HG02981 (cell line): ENCODE results near the gene LONRF3.
"Not testable (repeated sequence)": the region's sequence is repeated elsewhere in the genome, so short reads cannot be mapped to it uniquely, and the experiment has no call there.

Source experiments
- ATAC-seq: cut with Tn5 transposase; IDR thresholded peaks from one replicate; pipeline ENCODE4 v1.9.1; 2021; ENCODE audit warnings: mild to moderate bottlenecking, moderate library complexity; ENCODE audit not compliant: unreplicated experiment

Gene LONRF3

GRCh38 chrX:119029656-119030055 is 55.2 kb downstream of the LONRF3 start:
- not testable (repeated sequence) for ATAC-seq

- no peak for ATAC-seq
These were observed 56.6 kb downstream of the LONRF3 start for GRCh38 chrX:119030990-119031389.

DNA sequence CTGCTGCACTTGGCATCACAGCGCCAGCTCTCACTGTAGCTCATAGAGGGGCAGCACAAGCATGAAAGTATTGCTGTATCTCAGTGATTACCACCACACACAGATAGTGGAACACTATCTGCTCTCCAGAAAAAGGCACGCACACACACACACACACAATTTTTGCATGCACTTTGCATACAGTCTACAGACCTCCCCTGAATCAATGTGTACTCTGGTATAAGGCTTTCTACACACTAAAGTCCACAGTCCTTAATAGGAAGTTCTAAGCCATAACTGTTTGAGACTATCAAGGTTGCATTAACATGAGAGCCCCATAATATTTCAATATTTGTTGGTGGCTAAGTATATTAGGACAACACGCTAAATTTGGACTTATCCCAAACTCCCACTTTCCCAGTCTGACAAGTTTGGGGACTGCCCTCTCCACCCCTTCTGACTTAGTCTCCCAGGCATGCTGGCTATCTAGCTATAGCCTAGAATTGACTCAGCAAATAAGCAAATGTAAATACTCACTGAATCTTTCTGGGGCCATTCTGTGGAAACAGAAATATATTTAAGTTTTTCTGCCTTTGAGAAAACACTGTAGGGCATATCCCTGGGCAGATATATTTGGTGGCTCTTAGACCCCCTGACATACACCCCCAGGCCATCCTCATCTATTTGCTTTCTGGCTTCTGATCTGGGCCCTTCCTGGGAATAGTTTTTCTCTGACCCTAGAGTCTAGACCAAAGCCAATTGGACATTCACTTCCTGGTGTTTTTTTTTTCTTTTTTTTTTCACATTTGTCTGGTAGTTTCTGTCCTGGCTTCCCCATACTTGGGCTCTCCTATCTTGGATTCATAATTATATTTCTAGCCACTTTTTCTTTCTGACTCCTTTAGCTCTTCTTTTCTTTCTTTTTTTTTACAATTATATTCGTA is 62.0 kb downstream of the LONRF3 start:
- ATAC-seq = no peak

GRCh38 chrX:119040432-119040831 is 66.0 kb downstream of the LONRF3 start:
- ATAC-seq = no peak

DNA sequence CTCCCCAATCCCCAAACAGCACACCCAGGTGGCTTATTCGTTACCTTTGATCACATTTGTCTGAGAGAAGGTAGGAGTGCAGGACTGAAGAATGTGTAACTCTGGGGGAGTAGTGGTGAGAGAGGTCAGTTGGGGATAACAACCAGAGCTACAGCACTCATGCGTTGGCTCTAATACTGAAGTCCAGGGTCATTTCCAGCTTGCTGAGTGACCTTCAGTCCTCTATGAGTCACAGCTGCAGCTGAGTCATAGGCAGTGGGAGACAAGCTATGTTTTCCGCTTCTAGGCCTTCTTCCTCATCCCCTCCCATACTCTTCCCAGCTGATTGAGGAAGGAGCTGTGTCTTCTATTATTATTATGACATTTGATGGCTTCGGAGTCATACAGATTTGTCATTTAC is 66.8 kb downstream of the LONRF3 start:
- ATAC-seq = no peak

DNA sequence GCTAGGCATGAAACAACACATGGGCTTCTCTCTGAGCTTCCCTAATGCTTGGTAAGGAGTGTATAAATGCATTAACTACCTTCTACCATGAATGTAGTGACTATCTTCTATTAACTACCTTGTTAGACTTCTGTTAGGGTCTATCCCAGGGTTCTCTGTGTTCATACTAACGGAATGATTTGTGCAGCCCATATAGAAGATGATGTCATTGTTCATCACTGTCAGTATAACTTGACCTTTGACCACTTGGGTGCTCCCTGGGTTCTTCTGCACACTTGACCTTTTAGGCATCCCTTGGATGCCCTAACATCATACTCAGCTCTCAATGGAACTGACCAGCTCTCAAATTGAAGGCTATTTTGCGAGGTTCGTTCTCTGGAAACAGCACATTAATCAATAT is 67.6 kb downstream of the LONRF3 start:
- no peak for ATAC-seq

DNA sequence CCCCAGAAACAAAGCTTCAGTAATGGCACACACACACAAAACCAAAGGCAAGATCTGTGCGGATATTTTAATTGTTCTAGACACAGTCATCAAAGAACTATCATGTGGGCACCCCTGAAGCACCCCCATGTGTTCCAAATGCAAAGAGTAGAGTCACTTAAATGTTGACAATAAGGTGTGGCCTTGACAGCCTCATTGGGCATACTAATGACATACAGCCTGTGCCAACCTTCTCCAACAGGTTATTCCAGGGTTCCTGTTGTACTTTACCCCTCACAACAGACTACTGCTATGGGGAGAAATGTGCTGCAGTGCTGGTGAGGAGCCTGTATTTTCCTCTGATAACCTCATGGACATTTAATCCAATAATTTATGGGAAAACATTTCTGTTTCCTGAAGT is 68.6 kb downstream of the LONRF3 start:
- ATAC-seq = no peak

DNA sequence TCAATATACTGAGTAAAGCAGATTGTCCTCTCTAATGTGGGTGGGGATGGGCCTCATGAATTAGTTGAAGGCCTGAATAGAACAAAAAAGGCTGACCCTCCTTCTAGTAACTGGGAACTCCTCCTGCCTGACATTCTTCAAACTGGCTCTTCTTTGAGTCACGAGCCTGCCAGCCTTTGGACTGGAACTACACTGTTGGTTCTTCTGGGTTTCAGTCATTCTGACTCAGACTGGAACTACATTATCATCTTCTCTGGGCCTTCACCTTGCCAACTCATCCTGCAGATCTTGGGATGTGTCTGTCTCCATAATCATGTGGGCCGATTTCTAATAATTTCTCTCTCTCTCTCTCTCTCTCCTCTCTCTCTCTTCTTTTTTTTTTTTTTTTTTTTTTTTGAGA is 71.5 kb downstream of the LONRF3 start:
- ATAC-seq = no peak

DNA sequence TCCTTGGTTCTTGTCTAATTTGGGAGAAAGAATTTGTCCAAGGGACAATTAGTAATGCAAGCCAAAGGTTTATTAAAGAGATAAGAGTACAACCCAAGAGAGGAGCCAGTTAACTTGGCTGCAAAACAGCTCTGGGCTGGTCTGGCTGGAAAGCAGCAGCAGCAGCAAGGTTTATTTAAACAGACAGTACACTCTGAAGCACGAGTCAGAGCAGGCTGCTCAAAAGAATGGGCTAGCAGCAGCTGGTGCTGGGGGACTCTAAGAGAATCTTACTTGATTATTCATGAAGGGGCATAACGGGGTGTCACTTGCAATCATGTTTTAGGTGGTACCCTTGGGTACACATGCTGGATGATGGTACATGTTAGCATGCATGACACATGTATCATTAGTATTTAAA is 81.3 kb downstream of the LONRF3 start:
- no peak for ATAC-seq

GRCh38 chrX:119062750-119063374 is 88.4 kb downstream of the LONRF3 start:
- ATAC-seq = no peak

DNA sequence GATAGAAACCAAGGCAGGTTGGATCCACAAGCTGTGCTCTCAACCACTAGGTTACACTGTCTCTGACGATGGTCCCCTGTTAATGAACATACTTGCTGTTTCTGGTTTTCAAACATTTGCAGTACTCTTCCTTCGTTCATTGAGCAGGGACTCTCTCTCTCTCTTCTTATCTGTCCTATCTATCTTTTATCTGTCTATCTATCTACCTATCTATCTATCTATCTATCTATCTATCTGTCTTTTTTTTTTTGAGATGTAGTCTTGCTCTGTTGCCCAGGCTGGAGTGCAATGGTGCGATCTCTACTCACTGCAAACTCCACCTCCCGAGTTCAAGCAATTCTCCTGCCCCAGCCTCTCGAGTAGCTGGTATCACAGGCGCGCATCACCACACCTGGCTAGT is 89.0 kb downstream of the LONRF3 start:
- ATAC-seq = no peak

- ATAC-seq = peak; percentile 50
These were observed 92.8 kb downstream of the LONRF3 start for GRCh38 chrX:119067023-119067739.
